OCI-LY7 (cell line): ENCODE measurements around the gene LEMD1.

Experiments
- EZH2phosphoT487 ChIP-seq: fragments of 200-600 bp; sonication (generic); IDR thresholded peaks from 2 replicates; pipeline ENCODE4 v1.6.1; 2018; ENCODE audit warnings: low read depth, borderline replicate concordance, mild to moderate bottlenecking, mixed run types, antibody characterized with exemption, low read length, moderate library complexity, mixed read lengths
- TF ChIP-seq, protein P1 (sequence below): fragments of 200-600 bp; sonication (generic); conservative IDR thresholded peaks from 2 replicates; pipeline ENCODE4 v1.5.1; 2014; ENCODE audit warnings: mild to moderate bottlenecking, antibody characterized with exemption, low read length, moderate library complexity, mixed read lengths

GRCh38 chr1:205374210-205375078 is 47.4 kb downstream of the LEMD1 start:
- TF ChIP-seq, protein P1, sequence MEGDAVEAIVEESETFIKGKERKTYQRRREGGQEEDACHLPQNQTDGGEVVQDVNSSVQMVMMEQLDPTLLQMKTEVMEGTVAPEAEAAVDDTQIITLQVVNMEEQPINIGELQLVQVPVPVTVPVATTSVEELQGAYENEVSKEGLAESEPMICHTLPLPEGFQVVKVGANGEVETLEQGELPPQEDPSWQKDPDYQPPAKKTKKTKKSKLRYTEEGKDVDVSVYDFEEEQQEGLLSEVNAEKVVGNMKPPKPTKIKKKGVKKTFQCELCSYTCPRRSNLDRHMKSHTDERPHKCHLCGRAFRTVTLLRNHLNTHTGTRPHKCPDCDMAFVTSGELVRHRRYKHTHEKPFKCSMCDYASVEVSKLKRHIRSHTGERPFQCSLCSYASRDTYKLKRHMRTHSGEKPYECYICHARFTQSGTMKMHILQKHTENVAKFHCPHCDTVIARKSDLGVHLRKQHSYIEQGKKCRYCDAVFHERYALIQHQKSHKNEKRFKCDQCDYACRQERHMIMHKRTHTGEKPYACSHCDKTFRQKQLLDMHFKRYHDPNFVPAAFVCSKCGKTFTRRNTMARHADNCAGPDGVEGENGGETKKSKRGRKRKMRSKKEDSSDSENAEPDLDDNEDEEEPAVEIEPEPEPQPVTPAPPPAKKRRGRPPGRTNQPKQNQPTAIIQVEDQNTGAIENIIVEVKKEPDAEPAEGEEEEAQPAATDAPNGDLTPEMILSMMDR = no peak
- TF ChIP-seq EZH2phosphoT487 = no peak
